Measurements from ENCODE around the gene QSOX2. TPM values are rescaled to one million over a fixed set of nuclear protein-coding genes. Genes with fewer than 3 reads are reported as not detected.

QSOX2 gene
- polyA plus RNA-seq, 4 donors, result 1.4 to 11.0 (median 4.3) TPM

DNA sequence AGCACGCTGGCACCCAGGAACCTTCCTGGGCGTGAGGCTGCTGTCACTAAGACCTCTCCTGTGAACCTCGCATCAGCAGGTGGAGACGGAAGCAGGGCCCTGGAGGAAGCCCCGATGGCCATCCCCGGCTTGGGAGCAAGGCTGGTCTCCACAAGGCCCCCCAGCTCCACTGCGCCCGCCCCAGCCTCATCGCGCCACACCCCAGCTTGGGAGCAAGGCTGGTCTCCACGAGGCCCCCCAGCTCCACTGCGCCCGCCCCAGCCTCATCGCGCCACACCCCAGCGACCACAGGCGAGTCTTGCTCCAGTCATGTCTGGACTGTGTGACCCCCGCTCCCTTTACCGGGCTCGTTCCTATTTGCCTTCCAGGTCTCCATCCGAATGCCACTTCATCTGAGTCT lies 11.0 kb downstream of the QSOX2 start:
- FAIRE-seq, result no peak
- DNase-seq, result no peak
- 93 to 96% (median 94%) methylated on average over 21 of the region's 21 CpGs for WGBS, 3 donors
- Histone ChIP-seq H3K36me3 (ENCODE audit: control insufficient read depth in 3 of 3, insufficient read depth in 2 of 3, low read depth in 1 of 3, low read length in 3 of 3) (peaks cover 0 to 49% (median 2%) of the 10 kb centered on the region in 3 donors), H3K9me3 (ENCODE audit: control insufficient read depth in 2 of 2, insufficient read depth in 1 of 2, low read depth in 1 of 2, low read length in 1 of 2) (no peaks in the 10 kb centered on the region), H3K27me3 (ENCODE audit: control insufficient read depth in 3 of 3, insufficient read depth in 3 of 3, low read length in 3 of 3) (no peaks in the 10 kb centered on the region), H3K27ac (ENCODE audit: low read depth in 1 of 3, low read length in 2 of 3) (no peak overlapping the region), H3K4me1 (ENCODE audit: control insufficient read depth in 3 of 3, insufficient read depth in 2 of 3, low read depth in 1 of 3, low read length in 2 of 3) (no peaks in the 10 kb centered on the region), H3K4me3 (ENCODE audit: low read depth in 1 of 3, low read length in 3 of 3) (no peak overlapping the region)

GRCh38 chr9:136233868-136234267 lies 11.7 kb downstream of the QSOX2 start:
- H3K36me3 ChIP-seq (ENCODE audit: control insufficient read depth in 3 of 3, insufficient read depth in 2 of 3, low read depth in 1 of 3, low read length in 3 of 3), result peaks cover 0 to 51% (median 2%) of the 10 kb centered on the region in 3 donors
- no peak for FAIRE-seq
- no peak overlapping the region for H3K4me3 ChIP-seq (ENCODE audit: low read depth in 1 of 3, low read length in 3 of 3)
- no peak for DNase-seq
- no peaks in the 10 kb centered on the region for H3K9me3 ChIP-seq (ENCODE audit: control insufficient read depth in 2 of 2, insufficient read depth in 1 of 2, low read depth in 1 of 2, low read length in 1 of 2)
- no peaks in the 10 kb centered on the region for H3K4me1 ChIP-seq (ENCODE audit: control insufficient read depth in 3 of 3, insufficient read depth in 2 of 3, low read depth in 1 of 3, low read length in 2 of 3)
- 78 to 85% (median 84%) methylated on average over 14 of the region's 14 CpGs for WGBS, 3 donors
- no peak overlapping the region for H3K27ac ChIP-seq (ENCODE audit: low read depth in 1 of 3, low read length in 2 of 3)
- no peaks in the 10 kb centered on the region for H3K27me3 ChIP-seq (ENCODE audit: control insufficient read depth in 3 of 3, insufficient read depth in 3 of 3, low read length in 3 of 3)

DNA sequence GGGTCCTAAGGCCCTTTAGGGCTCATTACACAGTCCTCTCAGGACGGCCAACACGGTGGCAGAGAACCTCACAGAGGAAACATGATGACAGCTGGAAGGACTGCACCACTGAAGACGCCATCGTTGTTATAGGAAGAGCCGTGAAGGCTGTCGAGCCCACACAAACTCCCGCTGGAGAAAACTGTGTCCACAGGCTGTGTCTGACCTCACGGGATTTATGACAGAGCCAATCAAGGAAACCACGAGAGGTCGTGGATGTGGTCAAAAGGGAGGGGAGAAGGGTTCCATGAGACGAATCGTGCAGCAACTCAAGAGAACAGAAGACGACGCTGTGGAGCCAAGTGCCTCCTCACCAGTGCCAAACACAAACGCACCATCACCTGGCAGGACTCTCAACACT lies 12.2 kb downstream of the QSOX2 start:
- WGBS, 3 donors, result 76 to 85% (median 83%) methylated on average over 15 of the region's 15 CpGs
- H3K4me3 ChIP-seq (ENCODE audit: low read depth in 1 of 3, low read length in 3 of 3), result no peak overlapping the region
- DNase-seq, result no peak
- peaks cover 0 to 51% (median 2%) of the 10 kb centered on the region in 3 donors for H3K36me3 ChIP-seq (ENCODE audit: control insufficient read depth in 3 of 3, insufficient read depth in 2 of 3, low read depth in 1 of 3, low read length in 3 of 3)
- no peaks in the 10 kb centered on the region for H3K27me3 ChIP-seq (ENCODE audit: control insufficient read depth in 3 of 3, insufficient read depth in 3 of 3, low read length in 3 of 3)
- FAIRE-seq, result no peak
- H3K27ac ChIP-seq (ENCODE audit: low read depth in 1 of 3, low read length in 2 of 3), result no peak overlapping the region
- H3K4me1 ChIP-seq (ENCODE audit: control insufficient read depth in 3 of 3, insufficient read depth in 2 of 3, low read depth in 1 of 3, low read length in 2 of 3), result no peaks in the 10 kb centered on the region
- no peaks in the 10 kb centered on the region for H3K9me3 ChIP-seq (ENCODE audit: control insufficient read depth in 2 of 2, insufficient read depth in 1 of 2, low read depth in 1 of 2, low read length in 1 of 2)

DNA sequence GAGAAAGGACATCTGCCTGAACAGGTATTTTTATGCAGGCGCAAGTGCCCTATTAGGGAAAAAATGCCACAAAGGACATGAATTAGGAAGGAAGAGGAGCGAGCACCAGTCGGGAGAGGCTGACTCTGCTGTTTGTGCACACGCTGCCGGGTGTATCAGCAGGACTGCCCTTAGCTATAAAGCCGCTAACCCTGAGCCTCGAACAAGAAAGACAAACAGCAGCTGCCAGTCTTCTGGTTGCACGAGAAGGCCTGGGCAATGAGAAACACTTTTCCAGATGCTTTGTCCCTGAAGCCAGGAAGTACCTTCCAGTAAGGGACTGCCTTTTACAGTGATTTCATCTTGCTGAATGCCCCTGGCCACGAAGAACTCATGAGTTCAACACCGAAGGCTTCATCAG lies 12.6 kb downstream of the QSOX2 start:
- 75 to 87% (median 78%) methylated on average over 10 of the region's 10 CpGs for WGBS, 3 donors

DNA sequence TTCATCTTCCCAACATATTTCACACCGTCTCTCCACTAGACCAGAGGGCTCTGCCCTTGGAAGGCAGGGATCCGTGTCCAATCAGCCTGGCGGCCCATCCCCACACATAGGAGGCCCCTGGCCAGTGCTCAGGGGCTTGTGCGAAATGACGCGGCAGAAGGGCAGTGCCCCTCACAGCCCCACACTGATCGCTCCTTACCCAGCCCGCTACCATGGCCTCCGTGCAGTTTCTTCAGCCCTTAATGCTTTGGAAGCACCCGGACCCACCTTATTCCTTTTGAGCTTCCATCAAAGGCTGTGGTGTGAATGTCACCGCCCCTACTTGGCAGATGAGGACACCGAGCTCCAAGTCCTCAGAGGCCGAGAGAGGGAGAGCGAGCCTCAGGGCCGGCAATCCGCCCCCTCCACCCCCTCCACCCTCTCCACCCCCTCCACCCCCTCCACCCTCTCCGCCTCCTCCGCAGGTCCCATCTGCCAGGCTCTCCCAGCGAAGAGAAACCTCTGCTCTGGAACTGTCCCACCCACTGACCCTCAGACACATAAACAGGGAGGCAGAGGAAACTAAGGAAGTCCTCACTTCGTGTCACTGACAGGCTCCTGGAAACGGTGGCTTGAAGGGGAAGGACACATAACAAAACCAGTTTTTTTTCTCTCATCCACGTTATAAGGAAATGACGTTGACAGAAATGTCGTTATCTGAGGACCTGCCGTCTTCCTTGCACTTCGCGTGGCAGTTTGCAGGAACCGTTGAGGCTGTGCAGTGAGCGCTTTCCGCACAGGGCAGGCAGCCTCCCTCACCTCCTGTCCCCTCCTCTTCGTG lies 13.9 kb downstream of the QSOX2 start:
- H3K4me3 ChIP-seq (ENCODE audit: low read depth in 1 of 3, low read length in 3 of 3), result no peak overlapping the region
- H3K36me3 ChIP-seq (ENCODE audit: control insufficient read depth in 3 of 3, insufficient read depth in 2 of 3, low read depth in 1 of 3, low read length in 3 of 3), result peaks cover 0 to 53% (median 2%) of the 10 kb centered on the region in 3 donors
- H3K27ac ChIP-seq (ENCODE audit: low read depth in 1 of 3, low read length in 2 of 3), result no peak overlapping the region
- WGBS, 3 donors, result 77 to 89% (median 83%) methylated on average over 29 to 31 of the region's 31 CpGs
- H3K9me3 ChIP-seq (ENCODE audit: control insufficient read depth in 2 of 2, insufficient read depth in 1 of 2, low read depth in 1 of 2, low read length in 1 of 2), result no peaks in the 10 kb centered on the region
- H3K4me1 ChIP-seq (ENCODE audit: control insufficient read depth in 3 of 3, insufficient read depth in 2 of 3, low read depth in 1 of 3, low read length in 2 of 3), result no peaks in the 10 kb centered on the region
- DNase-seq (no peak), FAIRE-seq (no peak)
- no peaks in the 10 kb centered on the region for H3K27me3 ChIP-seq (ENCODE audit: control insufficient read depth in 3 of 3, insufficient read depth in 3 of 3, low read length in 3 of 3)

More for the DNA sequence above, 12.6 kb downstream of the QSOX2 start:
- FAIRE-seq (no peak), DNase-seq (no peak)
- Histone ChIP-seq H3K36me3 (ENCODE audit: control insufficient read depth in 3 of 3, insufficient read depth in 2 of 3, low read depth in 1 of 3, low read length in 3 of 3) (peaks cover 0 to 55% (median 2%) of the 10 kb centered on the region in 3 donors), H3K27ac (ENCODE audit: low read depth in 1 of 3, low read length in 2 of 3) (no peak overlapping the region), H3K4me3 (ENCODE audit: low read depth in 1 of 3, low read length in 3 of 3) (no peak overlapping the region), H3K4me1 (ENCODE audit: control insufficient read depth in 3 of 3, insufficient read depth in 2 of 3, low read depth in 1 of 3, low read length in 2 of 3) (no peaks in the 10 kb centered on the region), H3K27me3 (ENCODE audit: control insufficient read depth in 3 of 3, insufficient read depth in 3 of 3, low read length in 3 of 3) (no peaks in the 10 kb centered on the region), H3K9me3 (ENCODE audit: control insufficient read depth in 2 of 2, insufficient read depth in 1 of 2, low read depth in 1 of 2, low read length in 1 of 2) (no peaks in the 10 kb centered on the region)

GRCh38 chr9:136230773-136231172 lies 14.8 kb downstream of the QSOX2 start:
- H3K27ac ChIP-seq (ENCODE audit: low read depth in 1 of 3, low read length in 2 of 3), result no peak overlapping the region
- peaks cover 0 to 53% (median 0%) of the 10 kb centered on the region in 3 donors for H3K36me3 ChIP-seq (ENCODE audit: control insufficient read depth in 3 of 3, insufficient read depth in 2 of 3, low read depth in 1 of 3, low read length in 3 of 3)
- FAIRE-seq, result no peak
- no peak overlapping the region for H3K4me3 ChIP-seq (ENCODE audit: low read depth in 1 of 3, low read length in 3 of 3)
- no peaks in the 10 kb centered on the region for H3K27me3 ChIP-seq (ENCODE audit: control insufficient read depth in 3 of 3, insufficient read depth in 3 of 3, low read length in 3 of 3)
- WGBS, 3 donors, result 88 to 92% (median 90%) methylated on average over 9 of the region's 9 CpGs
- no peaks in the 10 kb centered on the region for H3K9me3 ChIP-seq (ENCODE audit: control insufficient read depth in 2 of 2, insufficient read depth in 1 of 2, low read depth in 1 of 2, low read length in 1 of 2)
- H3K4me1 ChIP-seq (ENCODE audit: control insufficient read depth in 3 of 3, insufficient read depth in 2 of 3, low read depth in 1 of 3, low read length in 2 of 3), result no peaks in the 10 kb centered on the region
- DNase-seq, result no peak

GRCh38 chr9:136230365-136230764 lies 15.2 kb downstream of the QSOX2 start:
- Histone ChIP-seq H3K4me3 (ENCODE audit: low read depth in 1 of 3, low read length in 3 of 3) (no peak overlapping the region), H3K36me3 (ENCODE audit: control insufficient read depth in 3 of 3, insufficient read depth in 2 of 3, low read depth in 1 of 3, low read length in 3 of 3) (peaks cover 0 to 53% (median 0%) of the 10 kb centered on the region in 3 donors), H3K9me3 (ENCODE audit: control insufficient read depth in 2 of 2, insufficient read depth in 1 of 2, low read depth in 1 of 2, low read length in 1 of 2) (no peaks in the 10 kb centered on the region), H3K27ac (ENCODE audit: low read depth in 1 of 3, low read length in 2 of 3) (no peak overlapping the region), H3K27me3 (ENCODE audit: control insufficient read depth in 3 of 3, insufficient read depth in 3 of 3, low read length in 3 of 3) (no peaks in the 10 kb centered on the region), H3K4me1 (ENCODE audit: control insufficient read depth in 3 of 3, insufficient read depth in 2 of 3, low read depth in 1 of 3, low read length in 2 of 3) (no peaks in the 10 kb centered on the region)
- FAIRE-seq (no peak), DNase-seq (no peak)
- 91 to 95% (median 94%) methylated on average over 10 of the region's 10 CpGs for WGBS, 3 donors

DNA sequence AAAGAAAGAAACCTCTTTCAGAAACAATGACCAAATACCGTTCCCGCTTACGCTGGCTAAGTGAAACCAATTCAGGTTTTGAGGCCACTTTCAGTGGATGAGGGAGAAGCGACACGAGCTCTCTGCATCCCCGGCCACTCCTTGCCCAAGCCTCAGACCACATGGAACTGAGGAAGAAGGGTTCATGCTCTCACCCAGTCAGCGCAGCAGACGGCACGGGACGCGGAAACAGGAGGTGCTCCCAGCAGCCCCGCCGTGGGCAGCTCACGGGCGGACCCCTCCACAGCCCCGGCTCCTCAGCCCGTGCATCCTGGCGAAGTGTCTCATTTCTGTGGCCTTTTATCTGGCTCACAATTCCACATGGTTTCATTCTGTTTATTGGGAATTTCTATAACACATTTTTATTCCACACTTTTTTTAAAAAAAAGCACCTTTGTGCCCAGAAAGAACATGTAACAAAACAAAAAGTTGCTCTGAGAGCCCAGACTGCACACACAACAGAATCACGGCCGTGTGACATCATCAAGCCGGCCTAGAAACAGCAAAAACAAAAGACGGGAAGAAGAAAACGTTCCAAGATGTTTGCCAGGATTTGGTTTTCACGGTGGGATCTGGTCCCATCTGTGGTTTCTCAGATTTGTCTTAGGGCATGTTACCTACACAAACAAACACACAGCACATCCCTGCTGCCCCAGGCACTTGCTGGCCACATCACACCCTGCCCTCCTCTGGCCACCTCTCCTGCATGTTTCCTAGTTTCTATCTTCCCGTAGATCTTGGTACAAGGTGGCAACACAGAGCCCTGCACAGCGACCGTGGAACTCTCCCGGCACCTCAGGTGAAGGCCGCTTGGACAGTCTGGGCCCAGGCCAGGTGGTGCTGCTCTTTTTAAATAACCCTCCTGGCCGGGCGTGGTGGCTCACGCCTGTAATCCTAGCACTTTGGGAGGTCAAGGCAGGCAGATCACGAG lies 16.2 kb downstream of the QSOX2 start:
- WGBS, 3 donors, result 89 to 91% (median 90%) methylated on average over 33 of the region's 33 CpGs
- no peak for DNase-seq
- Histone ChIP-seq H3K27ac (ENCODE audit: low read depth in 1 of 3, low read length in 2 of 3) (no peak overlapping the region), H3K9me3 (ENCODE audit: control insufficient read depth in 2 of 2, insufficient read depth in 1 of 2, low read depth in 1 of 2, low read length in 1 of 2) (no peaks in the 10 kb centered on the region), H3K4me1 (ENCODE audit: control insufficient read depth in 3 of 3, insufficient read depth in 2 of 3, low read depth in 1 of 3, low read length in 2 of 3) (no peaks in the 10 kb centered on the region), H3K36me3 (ENCODE audit: control insufficient read depth in 3 of 3, insufficient read depth in 2 of 3, low read depth in 1 of 3, low read length in 3 of 3) (peaks cover 0 to 51% (median 0%) of the 10 kb centered on the region in 3 donors), H3K27me3 (ENCODE audit: control insufficient read depth in 3 of 3, insufficient read depth in 3 of 3, low read length in 3 of 3) (no peaks in the 10 kb centered on the region), H3K4me3 (ENCODE audit: low read depth in 1 of 3, low read length in 3 of 3) (no peak overlapping the region)
- no peak for FAIRE-seq

Data from small intestine (tissue), 7 donors.